SK-N-SH treated with all-trans-retinoic acid at 6 μM for 48 hours (cell line): ENCODE measurements around the gene FOXL1.
A peak's percentile ranks its signal among the peaks of the same experiment; 100 is the strongest.

ENCODE experiments used
- ATAC-seq: fragments of 200-7000 bp; cut with Tn5 transposase; 3 replicates; pipeline ENCODE4 v1.9.1; 2020; ENCODE audit warnings: mild to moderate bottlenecking, moderate library complexity
- ARNTL ChIP-seq: fragments of 450-650 bp; formaldehyde crosslinking; IDR thresholded peaks from 2 replicates; pipeline ENCODE4 v1.5.0; 2020; ENCODE audit warnings: low read depth, mild to moderate bottlenecking, moderate library complexity, borderline replicate concordance
- BACH2 ChIP-seq: fragments of 250-450 bp; sonication (Bioruptor Pico); IDR thresholded peaks from 2 replicates; pipeline ENCODE4 v1.9.0; 2021; ENCODE audit warnings: mild to moderate bottlenecking, borderline replicate concordance
- CSDC2 ChIP-seq: fragments of 250-450 bp; sonication (Bioruptor Pico); IDR thresholded peaks from 2 replicates; pipeline ENCODE4 v1.5.0; 2020; ENCODE audit warnings: mild to moderate bottlenecking, moderate library complexity
- ESRRG ChIP-seq: fragments of 250-450 bp; sonication (Bioruptor Pico); IDR thresholded peaks from 2 replicates; pipeline ENCODE4 v1.6.1; 2021; ENCODE audit warnings: mild to moderate bottlenecking
- GLIS3 ChIP-seq: fragments of 250-450 bp; sonication (Bioruptor Pico); IDR thresholded peaks from 2 replicates; pipeline ENCODE4 v1.5.0; 2020; ENCODE audit warnings: mild to moderate bottlenecking, moderate library complexity
- ISL1 ChIP-seq: fragments of 250-450 bp; sonication (Bioruptor Pico); IDR thresholded peaks from 2 replicates; pipeline ENCODE4 v2.1.2; 2022; ENCODE audit warnings: mild to moderate bottlenecking, moderate library complexity
- OSR1 ChIP-seq: fragments of 250-450 bp; sonication (Bioruptor Pico); IDR thresholded peaks from 2 replicates; pipeline ENCODE4 v1.8.0; 2022; ENCODE audit warnings: moderate library complexity, mild to moderate bottlenecking, inconsistent platforms
- PPARA ChIP-seq: fragments of 250-450 bp; sonication (Bioruptor Pico); IDR thresholded peaks from 2 replicates; pipeline ENCODE4 v1.5.0; 2020; ENCODE audit warnings: mild to moderate bottlenecking, borderline replicate concordance
- RARB ChIP-seq: fragments of 250-450 bp; sonication (Bioruptor Pico); IDR thresholded peaks from 2 replicates; pipeline ENCODE4 v1.8.0; 2021; ENCODE audit warnings: mild to moderate bottlenecking, moderate library complexity
- SNAI2 ChIP-seq: fragments of 250-450 bp; sonication (Bioruptor Pico); IDR thresholded peaks from 2 replicates; pipeline ENCODE4 v1.5.0; 2020; ENCODE audit warnings: mild to moderate bottlenecking, moderate library complexity
- TOX ChIP-seq: fragments of 250-450 bp; sonication (Bioruptor Pico); IDR thresholded peaks from 2 replicates; pipeline ENCODE4 v1.8.0; 2021; ENCODE audit warnings: mild to moderate bottlenecking, moderate library complexity, borderline replicate concordance
- ZC3H10 ChIP-seq: fragments of 250-450 bp; sonication (Bioruptor Pico); IDR thresholded peaks from 2 replicates; pipeline ENCODE4 v1.5.1; 2021; ENCODE audit warnings: mild to moderate bottlenecking, moderate library complexity
- ZFP30 ChIP-seq: fragments of 450-650 bp; formaldehyde crosslinking; IDR thresholded peaks from 2 replicates; pipeline ENCODE4 v1.5.0; 2022; ENCODE audit warnings: mild to moderate bottlenecking, moderate library complexity
- ZNF565 ChIP-seq: fragments of 450-650 bp; formaldehyde crosslinking; conservative IDR thresholded peaks from 2 replicates; pipeline ENCODE4 v1.5.0; 2020; ENCODE audit warnings: low read depth, mild to moderate bottlenecking, moderate library complexity
- ZNF70 ChIP-seq: fragments of 450-650 bp; formaldehyde crosslinking; IDR thresholded peaks from 2 replicates; pipeline ENCODE4 v1.5.0; 2020; ENCODE audit warnings: mild to moderate bottlenecking, moderate library complexity
- ZNF8 ChIP-seq: fragments of 450-650 bp; formaldehyde crosslinking; IDR thresholded peaks from 2 replicates; pipeline ENCODE4 v1.5.0; 2020; ENCODE audit warnings: mild to moderate bottlenecking, moderate library complexity
- TF ChIP-seq, protein P1 (sequence below): fragments of 250-450 bp; sonication (Bioruptor Pico); IDR thresholded peaks from 2 replicates; pipeline ENCODE4 v1.8.0; 2020; ENCODE audit warnings: mild to moderate bottlenecking, moderate library complexity, borderline replicate concordance
- TF ChIP-seq, protein P2 (sequence below): fragments of 250-450 bp; sonication (Bioruptor Pico); IDR thresholded peaks from 2 replicates; pipeline ENCODE4 v1.5.1; 2020; ENCODE audit warnings: low read depth, mild to moderate bottlenecking, moderate library complexity
- TF ChIP-seq, protein P3 (sequence below): fragments of 250-450 bp; sonication (Bioruptor Pico); IDR thresholded peaks from 2 replicates; pipeline ENCODE4 v1.5.0; 2020; ENCODE audit warnings: mild to moderate bottlenecking, moderate library complexity
- TF ChIP-seq, protein P4 (sequence below): fragments of 250-450 bp; sonication (Bioruptor Pico); IDR thresholded peaks from 2 replicates; pipeline ENCODE4 v1.5.1; 2021; ENCODE audit warnings: mild to moderate bottlenecking, moderate library complexity
- TF ChIP-seq, protein P5 (sequence below): fragments of 250-450 bp; sonication (Bioruptor Pico); IDR thresholded peaks from 2 replicates; pipeline ENCODE4 v1.8.0; 2021; ENCODE audit warnings: low read depth, mild to moderate bottlenecking, moderate library complexity, borderline replicate concordance

The FOXL1 gene

DNA sequence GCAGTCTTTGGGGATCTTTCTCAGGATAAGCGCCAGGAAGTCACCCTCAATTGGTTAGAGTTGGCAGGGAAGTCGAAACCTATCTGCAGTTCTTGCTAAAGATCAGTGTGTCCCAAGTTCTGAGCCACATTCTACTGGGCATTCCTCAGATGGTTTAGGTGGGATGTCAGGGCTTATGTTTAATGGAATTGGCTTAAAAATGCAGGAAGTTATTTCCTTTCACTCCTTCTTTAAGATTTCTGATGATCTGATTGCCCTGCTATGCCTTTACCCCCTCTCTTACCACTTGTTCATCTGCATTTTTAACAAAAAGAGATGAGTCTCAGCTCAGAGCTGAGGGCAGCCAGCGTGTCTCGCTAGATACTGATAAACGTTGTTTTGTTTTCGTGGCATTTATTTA lies 30.8 kb downstream of the FOXL1 start:
- peak; percentile 90 for ATAC-seq
- TF ChIP-seq RARB (no peak), SNAI2 (CRISPR knock-in tag) (no peak), ZC3H10 (CRISPR knock-in tag) (no peak), ESRRG (CRISPR knock-in tag) (no peak), CSDC2 (CRISPR knock-in tag) (no peak), TOX (CRISPR knock-in tag) (no peak), BACH2 (CRISPR knock-in tag) (no peak), PPARA (CRISPR knock-in tag) (no peak), OSR1 (no peak), ISL1 (no peak), ZNF8 (CRISPR knock-in tag) (no peak), GLIS3 (CRISPR knock-in tag) (no peak), ARNTL (CRISPR knock-in tag) (no peak), ZNF70 (CRISPR knock-in tag) (no peak)
- TF ChIP-seq, protein P1, sequence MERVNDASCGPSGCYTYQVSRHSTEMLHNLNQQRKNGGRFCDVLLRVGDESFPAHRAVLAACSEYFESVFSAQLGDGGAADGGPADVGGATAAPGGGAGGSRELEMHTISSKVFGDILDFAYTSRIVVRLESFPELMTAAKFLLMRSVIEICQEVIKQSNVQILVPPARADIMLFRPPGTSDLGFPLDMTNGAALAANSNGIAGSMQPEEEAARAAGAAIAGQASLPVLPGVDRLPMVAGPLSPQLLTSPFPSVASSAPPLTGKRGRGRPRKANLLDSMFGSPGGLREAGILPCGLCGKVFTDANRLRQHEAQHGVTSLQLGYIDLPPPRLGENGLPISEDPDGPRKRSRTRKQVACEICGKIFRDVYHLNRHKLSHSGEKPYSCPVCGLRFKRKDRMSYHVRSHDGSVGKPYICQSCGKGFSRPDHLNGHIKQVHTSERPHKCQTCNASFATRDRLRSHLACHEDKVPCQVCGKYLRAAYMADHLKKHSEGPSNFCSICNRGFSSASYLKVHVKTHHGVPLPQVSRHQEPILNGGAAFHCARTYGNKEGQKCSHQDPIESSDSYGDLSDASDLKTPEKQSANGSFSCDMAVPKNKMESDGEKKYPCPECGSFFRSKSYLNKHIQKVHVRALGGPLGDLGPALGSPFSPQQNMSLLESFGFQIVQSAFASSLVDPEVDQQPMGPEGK (CRISPR knock-in tag), result no peak
- TF ChIP-seq, protein P2, sequence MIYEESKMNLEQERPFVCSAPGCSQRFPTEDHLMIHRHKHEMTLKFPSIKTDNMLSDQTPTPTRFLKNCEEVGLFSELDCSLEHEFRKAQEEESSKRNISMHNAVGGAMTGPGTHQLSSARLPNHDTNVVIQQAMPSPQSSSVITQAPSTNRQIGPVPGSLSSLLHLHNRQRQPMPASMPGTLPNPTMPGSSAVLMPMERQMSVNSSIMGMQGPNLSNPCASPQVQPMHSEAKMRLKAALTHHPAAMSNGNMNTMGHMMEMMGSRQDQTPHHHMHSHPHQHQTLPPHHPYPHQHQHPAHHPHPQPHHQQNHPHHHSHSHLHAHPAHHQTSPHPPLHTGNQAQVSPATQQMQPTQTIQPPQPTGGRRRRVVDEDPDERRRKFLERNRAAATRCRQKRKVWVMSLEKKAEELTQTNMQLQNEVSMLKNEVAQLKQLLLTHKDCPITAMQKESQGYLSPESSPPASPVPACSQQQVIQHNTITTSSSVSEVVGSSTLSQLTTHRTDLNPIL (CRISPR knock-in tag), result no peak
- TF ChIP-seq, protein P3, sequence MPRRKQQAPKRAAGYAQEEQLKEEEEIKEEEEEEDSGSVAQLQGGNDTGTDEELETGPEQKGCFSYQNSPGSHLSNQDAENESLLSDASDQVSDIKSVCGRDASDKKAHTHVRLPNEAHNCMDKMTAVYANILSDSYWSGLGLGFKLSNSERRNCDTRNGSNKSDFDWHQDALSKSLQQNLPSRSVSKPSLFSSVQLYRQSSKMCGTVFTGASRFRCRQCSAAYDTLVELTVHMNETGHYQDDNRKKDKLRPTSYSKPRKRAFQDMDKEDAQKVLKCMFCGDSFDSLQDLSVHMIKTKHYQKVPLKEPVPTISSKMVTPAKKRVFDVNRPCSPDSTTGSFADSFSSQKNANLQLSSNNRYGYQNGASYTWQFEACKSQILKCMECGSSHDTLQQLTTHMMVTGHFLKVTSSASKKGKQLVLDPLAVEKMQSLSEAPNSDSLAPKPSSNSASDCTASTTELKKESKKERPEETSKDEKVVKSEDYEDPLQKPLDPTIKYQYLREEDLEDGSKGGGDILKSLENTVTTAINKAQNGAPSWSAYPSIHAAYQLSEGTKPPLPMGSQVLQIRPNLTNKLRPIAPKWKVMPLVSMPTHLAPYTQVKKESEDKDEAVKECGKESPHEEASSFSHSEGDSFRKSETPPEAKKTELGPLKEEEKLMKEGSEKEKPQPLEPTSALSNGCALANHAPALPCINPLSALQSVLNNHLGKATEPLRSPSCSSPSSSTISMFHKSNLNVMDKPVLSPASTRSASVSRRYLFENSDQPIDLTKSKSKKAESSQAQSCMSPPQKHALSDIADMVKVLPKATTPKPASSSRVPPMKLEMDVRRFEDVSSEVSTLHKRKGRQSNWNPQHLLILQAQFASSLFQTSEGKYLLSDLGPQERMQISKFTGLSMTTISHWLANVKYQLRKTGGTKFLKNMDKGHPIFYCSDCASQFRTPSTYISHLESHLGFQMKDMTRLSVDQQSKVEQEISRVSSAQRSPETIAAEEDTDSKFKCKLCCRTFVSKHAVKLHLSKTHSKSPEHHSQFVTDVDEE (CRISPR knock-in tag), result no peak
- TF ChIP-seq, protein P4, sequence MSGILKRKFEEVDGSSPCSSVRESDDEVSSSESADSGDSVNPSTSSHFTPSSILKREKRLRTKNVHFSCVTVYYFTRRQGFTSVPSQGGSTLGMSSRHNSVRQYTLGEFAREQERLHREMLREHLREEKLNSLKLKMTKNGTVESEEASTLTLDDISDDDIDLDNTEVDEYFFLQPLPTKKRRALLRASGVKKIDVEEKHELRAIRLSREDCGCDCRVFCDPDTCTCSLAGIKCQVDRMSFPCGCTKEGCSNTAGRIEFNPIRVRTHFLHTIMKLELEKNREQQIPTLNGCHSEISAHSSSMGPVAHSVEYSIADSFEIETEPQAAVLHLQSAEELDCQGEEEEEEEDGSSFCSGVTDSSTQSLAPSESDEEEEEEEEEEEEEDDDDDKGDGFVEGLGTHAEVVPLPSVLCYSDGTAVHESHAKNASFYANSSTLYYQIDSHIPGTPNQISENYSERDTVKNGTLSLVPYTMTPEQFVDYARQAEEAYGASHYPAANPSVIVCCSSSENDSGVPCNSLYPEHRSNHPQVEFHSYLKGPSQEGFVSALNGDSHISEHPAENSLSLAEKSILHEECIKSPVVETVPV (CRISPR knock-in tag), result no peak
- TF ChIP-seq, protein P5, sequence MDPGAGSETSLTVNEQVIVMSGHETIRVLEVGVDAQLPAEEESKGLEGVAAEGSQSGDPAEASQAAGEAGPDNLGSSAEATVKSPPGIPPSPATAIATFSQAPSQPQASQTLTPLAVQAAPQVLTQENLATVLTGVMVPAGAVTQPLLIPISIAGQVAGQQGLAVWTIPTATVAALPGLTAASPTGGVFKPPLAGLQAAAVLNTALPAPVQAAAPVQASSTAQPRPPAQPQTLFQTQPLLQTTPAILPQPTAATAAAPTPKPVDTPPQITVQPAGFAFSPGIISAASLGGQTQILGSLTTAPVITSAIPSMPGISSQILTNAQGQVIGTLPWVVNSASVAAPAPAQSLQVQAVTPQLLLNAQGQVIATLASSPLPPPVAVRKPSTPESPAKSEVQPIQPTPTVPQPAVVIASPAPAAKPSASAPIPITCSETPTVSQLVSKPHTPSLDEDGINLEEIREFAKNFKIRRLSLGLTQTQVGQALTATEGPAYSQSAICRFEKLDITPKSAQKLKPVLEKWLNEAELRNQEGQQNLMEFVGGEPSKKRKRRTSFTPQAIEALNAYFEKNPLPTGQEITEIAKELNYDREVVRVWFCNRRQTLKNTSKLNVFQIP (CRISPR knock-in tag), result no peak

DNA sequence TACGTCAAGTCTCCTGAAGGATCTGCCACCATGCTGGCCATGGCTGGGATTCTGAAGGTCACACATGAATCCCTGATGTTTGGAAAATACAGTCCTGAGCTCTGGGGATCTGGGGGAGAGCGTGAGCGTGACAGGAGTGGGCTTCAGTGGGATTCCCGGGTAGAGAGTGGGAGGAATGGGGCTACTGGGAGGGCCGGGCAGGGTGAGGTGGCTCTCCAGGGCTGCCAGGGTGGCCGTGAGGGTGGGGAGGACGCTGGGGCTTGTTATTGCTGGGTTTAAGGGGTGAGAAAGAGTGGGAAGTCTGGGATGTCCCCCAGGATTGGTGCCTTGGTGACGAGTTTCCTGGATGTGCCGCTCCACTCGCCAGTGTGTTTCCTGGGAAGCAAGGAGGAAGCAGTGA lies 31.3 kb downstream of the FOXL1 start:
- ATAC-seq, result no peak; the same call in 2 of the 3 replicates
- no peak for TF ChIP-seq RARB
- no peak for TF ChIP-seq ESRRG (CRISPR knock-in tag)
- TF ChIP-seq ZFP30, result no peak
- TF ChIP-seq BACH2 (CRISPR knock-in tag), result no peak
- no peak for TF ChIP-seq OSR1
- no peak for TF ChIP-seq ZNF70 (CRISPR knock-in tag)
- TF ChIP-seq ZC3H10 (CRISPR knock-in tag), result no peak

DNA sequence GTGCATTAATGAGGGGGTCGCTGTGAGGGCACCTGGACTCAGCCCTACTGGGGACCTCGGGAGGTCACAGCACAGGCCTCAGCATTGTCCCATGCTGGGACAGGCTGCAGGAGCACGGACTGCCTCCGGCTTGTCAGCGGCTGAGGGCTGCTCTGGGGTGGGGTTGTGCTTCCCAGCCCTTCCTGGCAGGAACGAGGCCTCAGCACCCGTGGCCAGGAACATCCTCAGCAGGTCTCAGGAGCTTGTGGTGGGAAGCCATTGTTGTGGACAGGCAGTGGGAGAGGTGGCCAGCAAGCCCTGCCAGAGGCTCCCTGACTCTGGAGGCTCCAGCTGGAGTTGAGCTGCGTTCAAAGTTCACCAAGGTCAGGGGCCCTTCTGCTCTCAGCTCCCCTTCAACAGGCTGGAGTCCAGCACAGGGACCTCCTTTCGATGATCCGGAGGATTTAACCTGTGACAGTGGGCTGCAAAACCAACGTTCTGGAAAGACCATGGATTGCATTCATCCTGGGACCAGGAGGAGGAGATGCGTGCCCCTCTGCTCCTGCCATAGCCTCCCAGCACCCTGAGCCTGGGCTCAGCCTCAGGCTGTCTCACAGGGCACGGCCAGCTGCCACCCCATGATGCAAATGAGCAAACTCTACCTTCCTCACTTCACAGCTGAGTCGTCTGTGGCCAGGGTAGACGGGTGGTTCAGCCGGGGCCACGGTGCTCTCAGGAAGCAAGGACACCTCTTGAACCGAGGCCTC lies 32.6 kb downstream of the FOXL1 start:
- no peak for TF ChIP-seq ESRRG (CRISPR knock-in tag)
- TF ChIP-seq, protein P5 (CRISPR knock-in tag), result no peak
- TF ChIP-seq ZNF565 (CRISPR knock-in tag), result no peak
- TF ChIP-seq ZNF70 (CRISPR knock-in tag), result no peak
- no peak for TF ChIP-seq TOX (CRISPR knock-in tag)
- no peak for TF ChIP-seq GLIS3 (CRISPR knock-in tag)
- TF ChIP-seq CSDC2 (CRISPR knock-in tag), result no peak
- TF ChIP-seq BACH2 (CRISPR knock-in tag), result no peak
- ATAC-seq, result peak; percentile 2; the same call in 2 of the 3 replicates
